ENCODE results near the gene RAD23A. TPM values are rescaled to one million over a fixed set of nuclear protein-coding genes. Genes with fewer than 3 reads are reported as not detected.

RAD23A gene
- total RNA-seq, 1 donor from 2014 or later = 71.6 TPM

DNA sequence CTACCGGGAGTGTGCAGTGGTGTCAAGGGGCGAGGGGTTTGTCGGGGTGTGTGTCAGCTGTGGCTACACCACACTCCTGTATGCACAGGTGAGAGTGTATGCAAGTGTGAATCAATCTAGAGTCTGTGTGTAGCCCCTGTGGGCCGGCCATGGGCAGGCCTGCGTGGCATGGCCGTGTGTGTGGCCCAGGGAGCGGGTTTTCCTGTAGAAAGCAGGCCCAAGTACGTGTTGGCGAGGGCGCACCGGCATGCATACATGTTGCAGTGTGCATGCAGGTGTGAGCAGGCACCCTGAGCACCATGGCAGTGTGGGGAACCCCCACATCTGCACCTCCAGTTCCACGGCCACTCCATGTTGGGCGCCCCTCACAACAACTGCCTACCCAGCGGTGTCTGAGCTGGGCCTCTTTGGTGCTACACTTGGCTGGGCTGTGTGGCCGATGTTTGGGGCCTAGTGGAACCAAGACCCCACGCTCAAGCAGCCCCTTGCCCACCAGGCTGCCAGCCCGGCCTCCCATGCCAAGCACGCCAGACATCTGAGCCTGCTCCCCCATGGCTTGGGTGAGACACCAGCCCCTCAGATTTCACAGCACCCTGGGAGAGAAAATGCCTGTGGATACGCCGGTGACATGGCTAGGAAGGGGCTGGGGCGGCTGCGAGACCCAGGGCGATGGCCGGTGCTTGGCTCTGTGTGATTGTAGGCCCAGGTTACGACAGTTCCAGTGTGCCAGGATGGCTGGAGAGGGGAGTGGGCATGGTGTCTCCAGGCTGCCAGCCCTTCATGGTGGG lies 51.7 kb downstream of the RAD23A start:
- Mint-ChIP-seq H3K9me3 (ENCODE audit: low read depth) (no peaks in the 10 kb centered on the region), H3K36me3 (ENCODE audit: low read depth) (peaks cover 8% of the 10 kb centered on the region), H3K27me3 (ENCODE audit: low read depth) (no peaks in the 10 kb centered on the region), H3K27ac (ENCODE audit: unreplicated experiment) (peak overlapping the region; percentile 2), H3K4me3 (ENCODE audit: unreplicated experiment) (peak overlapping the region; percentile 59), H3K4me1 (ENCODE audit: low read depth) (peaks cover 23% of the 10 kb centered on the region)
- DNase-seq (ENCODE audit: low spot score) = no peak
- no peak for TF ChIP-seq CTCF (IDR thresholded peaks at IDR 0.05)

DNA sequence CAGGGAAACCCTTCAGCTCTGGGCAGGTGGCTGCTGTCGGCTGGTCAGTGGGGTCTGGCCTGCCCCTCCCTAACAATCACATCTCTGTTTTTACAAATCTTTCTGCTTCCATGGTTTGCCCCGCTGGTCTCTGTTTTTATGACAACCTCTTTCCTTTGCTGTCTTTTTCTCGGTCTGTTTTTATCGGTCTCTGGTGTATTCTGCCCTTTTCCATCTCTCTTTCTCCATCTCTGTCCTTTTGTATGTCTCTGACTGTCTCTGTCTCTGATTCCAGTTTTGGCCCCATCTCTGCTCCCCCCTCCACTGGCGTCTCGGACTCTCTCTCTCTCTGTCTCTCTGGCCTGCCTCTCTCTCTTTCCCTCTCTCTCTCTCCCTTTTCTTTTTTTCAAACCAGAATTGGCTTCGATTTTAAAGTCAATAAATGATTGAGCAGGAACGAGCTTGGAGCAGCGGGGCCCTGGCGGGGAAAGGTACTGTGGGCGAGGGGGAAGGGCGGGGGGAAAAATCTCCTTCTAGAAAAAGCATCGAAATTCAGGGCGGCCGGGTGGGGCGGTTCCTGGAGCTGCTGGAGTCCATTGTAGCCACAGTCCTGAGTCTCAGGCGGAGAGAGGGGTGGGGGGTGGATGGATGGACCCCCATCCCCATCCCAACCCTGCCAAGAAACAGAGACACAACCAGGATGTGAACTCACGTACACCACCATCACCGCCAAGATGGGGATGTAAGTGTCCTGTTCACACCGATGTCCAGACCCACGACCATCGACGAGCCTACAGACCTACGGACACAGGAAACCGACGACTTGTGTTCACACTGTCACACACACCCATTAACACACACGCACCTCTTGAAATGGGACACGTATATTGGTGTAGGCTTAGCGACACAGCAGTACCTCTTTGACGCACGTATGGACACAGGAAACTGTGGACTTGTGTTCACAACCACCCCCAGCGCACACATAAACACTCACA lies 52.6 kb downstream of the RAD23A start:
- peaks cover 23% of the 10 kb centered on the region for H3K4me1 Mint-ChIP-seq (ENCODE audit: low read depth)
- no peak for DNase-seq (ENCODE audit: low spot score)
- H3K36me3 Mint-ChIP-seq (ENCODE audit: low read depth) = peaks cover 11% of the 10 kb centered on the region
- no peak for TF ChIP-seq CTCF (IDR thresholded peaks at IDR 0.05)
- no peaks in the 10 kb centered on the region for H3K27me3 Mint-ChIP-seq (ENCODE audit: low read depth)
- no peak overlapping the region for H3K4me3 Mint-ChIP-seq (ENCODE audit: unreplicated experiment)
- H3K27ac Mint-ChIP-seq (ENCODE audit: unreplicated experiment) = no peak overlapping the region
- H3K9me3 Mint-ChIP-seq (ENCODE audit: low read depth) = no peaks in the 10 kb centered on the region

- H3K27ac Mint-ChIP-seq (ENCODE audit: unreplicated experiment) = no peak overlapping the region
Observed at GRCh38 chr19:13001166-13001501, 55.5 kb downstream of the RAD23A start.

DNA sequence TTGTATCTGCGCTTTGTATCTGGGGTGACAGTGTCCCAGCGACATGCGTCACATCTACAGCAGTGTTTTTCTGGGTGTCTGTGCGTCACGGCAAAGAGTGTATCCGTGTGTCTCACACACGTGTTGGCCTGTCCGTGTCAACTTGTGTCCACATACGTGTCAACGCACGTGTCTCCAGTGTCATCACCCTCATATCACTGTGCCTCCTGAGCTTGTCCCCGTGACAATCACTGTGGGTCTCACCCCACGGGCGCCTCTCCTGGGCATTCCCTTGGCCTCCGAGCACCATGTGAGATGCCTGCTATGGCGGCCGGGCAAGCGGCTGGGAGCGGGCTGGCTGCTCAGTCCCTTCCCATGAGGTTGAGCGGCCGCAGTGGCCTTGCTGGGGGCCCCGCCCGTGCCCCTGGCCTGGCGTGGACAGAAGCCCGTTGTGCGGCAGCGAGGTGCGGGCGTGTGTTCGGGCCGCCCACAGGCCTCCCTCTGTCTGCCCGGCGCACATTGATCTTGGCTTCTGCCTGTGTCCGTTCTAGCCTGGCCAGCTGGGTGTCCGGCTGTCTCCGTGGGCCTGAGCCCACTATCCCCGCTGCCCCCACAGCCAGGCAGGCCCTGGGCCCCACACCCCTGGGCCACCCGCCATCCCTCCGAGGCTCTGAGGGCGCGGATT lies 56.0 kb downstream of the RAD23A start:
- no peak for TF ChIP-seq CTCF (IDR thresholded peaks at IDR 0.05)
- Mint-ChIP-seq H3K4me3 (ENCODE audit: unreplicated experiment) (no peak overlapping the region), H3K27ac (ENCODE audit: unreplicated experiment) (no peak overlapping the region), H3K27me3 (ENCODE audit: low read depth) (no peaks in the 10 kb centered on the region), H3K9me3 (ENCODE audit: low read depth) (no peaks in the 10 kb centered on the region), H3K36me3 (ENCODE audit: low read depth) (peaks cover 14% of the 10 kb centered on the region), H3K4me1 (ENCODE audit: low read depth) (peaks cover 16% of the 10 kb centered on the region)
- no peak for DNase-seq (ENCODE audit: low spot score)

More at GRCh38 chr19:13001166-13001501, 55.5 kb downstream of the RAD23A start:
- no peak for DNase-seq (ENCODE audit: low spot score)
- H3K4me3 Mint-ChIP-seq (ENCODE audit: unreplicated experiment) = no peak overlapping the region
- H3K4me1 Mint-ChIP-seq (ENCODE audit: low read depth) = peaks cover 16% of the 10 kb centered on the region
- no peak for TF ChIP-seq CTCF (IDR thresholded peaks at IDR 0.05)
- no peaks in the 10 kb centered on the region for H3K27me3 Mint-ChIP-seq (ENCODE audit: low read depth)
- peaks cover 14% of the 10 kb centered on the region for H3K36me3 Mint-ChIP-seq (ENCODE audit: low read depth)
- H3K9me3 Mint-ChIP-seq (ENCODE audit: low read depth) = no peaks in the 10 kb centered on the region
